Panc1 (cell line): ENCODE measurements around the gene TBC1D9B.

ENCODE experiments used
- POLR2AphosphoS5 ChIP-seq: IDR thresholded peaks from 2 replicates; pipeline ENCODE4 v1.6.1; 2012; ENCODE audit warnings: mild to moderate bottlenecking, low read depth, low read length, moderate library complexity
- REST ChIP-seq, 2 experiments: IDR thresholded peaks; 2 replicates each; pipeline ENCODE4 v1.6.1; 2011 to 2012; ENCODE audit warnings: low read depth in 2 of 2, control low read depth in 1 of 2, low read length in 1 of 2, mild to moderate bottlenecking in 1 of 2, moderate library complexity in 1 of 2; ENCODE audit not compliant: insufficient read depth in 1 of 2
- TCF7L2 ChIP-seq: IDR thresholded peaks from 2 replicates; pipeline ENCODE4 v1.6.1; 2011; ENCODE audit warnings: mild to moderate bottlenecking, low read depth, low read length, inconsistent platforms
- TF ChIP-seq, protein P1 (sequence below): fragments of 450-650 bp; IDR thresholded peaks from 2 replicates; pipeline ENCODE4 v1.5.1; 2017; ENCODE audit warnings: mild to moderate bottlenecking

DNA sequence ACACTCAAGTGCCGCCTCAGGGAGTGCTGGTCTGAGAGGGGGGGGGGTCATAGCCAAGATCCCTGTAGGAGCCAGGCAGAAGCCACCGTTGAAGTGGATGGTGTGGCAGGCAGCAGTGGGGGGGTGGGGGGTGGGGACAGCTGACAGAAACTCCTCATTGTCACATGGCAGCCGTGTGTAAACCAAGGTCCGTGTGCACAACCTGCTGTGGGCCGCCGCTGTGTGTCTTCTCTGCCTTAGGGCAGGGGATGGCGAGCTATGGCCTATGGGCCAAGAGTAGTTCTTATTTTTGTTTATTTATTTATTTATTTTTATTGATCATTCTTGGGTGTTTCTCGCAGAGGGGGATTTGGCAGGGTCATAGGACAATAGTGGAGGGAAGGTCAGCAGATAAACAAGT is 73.6 kb downstream of the TBC1D9B start:
- TF ChIP-seq, protein P1, sequence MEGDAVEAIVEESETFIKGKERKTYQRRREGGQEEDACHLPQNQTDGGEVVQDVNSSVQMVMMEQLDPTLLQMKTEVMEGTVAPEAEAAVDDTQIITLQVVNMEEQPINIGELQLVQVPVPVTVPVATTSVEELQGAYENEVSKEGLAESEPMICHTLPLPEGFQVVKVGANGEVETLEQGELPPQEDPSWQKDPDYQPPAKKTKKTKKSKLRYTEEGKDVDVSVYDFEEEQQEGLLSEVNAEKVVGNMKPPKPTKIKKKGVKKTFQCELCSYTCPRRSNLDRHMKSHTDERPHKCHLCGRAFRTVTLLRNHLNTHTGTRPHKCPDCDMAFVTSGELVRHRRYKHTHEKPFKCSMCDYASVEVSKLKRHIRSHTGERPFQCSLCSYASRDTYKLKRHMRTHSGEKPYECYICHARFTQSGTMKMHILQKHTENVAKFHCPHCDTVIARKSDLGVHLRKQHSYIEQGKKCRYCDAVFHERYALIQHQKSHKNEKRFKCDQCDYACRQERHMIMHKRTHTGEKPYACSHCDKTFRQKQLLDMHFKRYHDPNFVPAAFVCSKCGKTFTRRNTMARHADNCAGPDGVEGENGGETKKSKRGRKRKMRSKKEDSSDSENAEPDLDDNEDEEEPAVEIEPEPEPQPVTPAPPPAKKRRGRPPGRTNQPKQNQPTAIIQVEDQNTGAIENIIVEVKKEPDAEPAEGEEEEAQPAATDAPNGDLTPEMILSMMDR = no peak
- TF ChIP-seq REST (IDR thresholded peaks at IDR 0.05; ENCODE audit: insufficient read depth in 1 of 2, low read depth in 2 of 2, low read length in 1 of 2) (no peak), POLR2AphosphoS5 (no peak), TCF7L2 (no peak)
